GM12878 (cell line): Measurements from ENCODE around the gene USH2A.

Experiments
- EED ChIP-seq: sonication (generic); IDR thresholded peaks from 2 replicates; pipeline ENCODE4 v1.6.1; 2016; ENCODE audit warnings: antibody characterized with exemption, low read depth
- ESRRA ChIP-seq: IDR thresholded peaks from 2 replicates; pipeline ENCODE4 v1.6.1; 2012; ENCODE audit warnings: mild to moderate bottlenecking, low read length, improper control_type of control experiment
- FOS ChIP-seq: IDR thresholded peaks from 3 replicates; pipeline ENCODE4 v1.6.1; 2011; ENCODE audit warnings: borderline replicate concordance; ENCODE audit not compliant: insufficient read length; ENCODE audit errors: extremely low read depth
- PAX5 ChIP-seq: IDR thresholded peaks from 2 replicates; pipeline ENCODE4 v1.6.1; 2011; ENCODE audit warnings: low read depth, low read length, borderline replicate concordance
- POLR2AphosphoS5 ChIP-seq: IDR thresholded peaks from 2 replicates; pipeline ENCODE4 v1.6.1; 2011; ENCODE audit warnings: mild to moderate bottlenecking, low read length, inconsistent platforms
- RAD21 ChIP-seq: IDR thresholded peaks from 2 replicates; pipeline ENCODE4 v1.6.1; 2011; ENCODE audit warnings: mild to moderate bottlenecking, low read depth, low read length, moderate library complexity; ENCODE audit not compliant: insufficient read depth
- SMARCA5 ChIP-seq: fragments of 450-650 bp; IDR thresholded peaks from 2 replicates; pipeline ENCODE4 v1.6.1; 2017; ENCODE audit warnings: mild to moderate bottlenecking
- SP1 ChIP-seq: IDR thresholded peaks from one replicate; pipeline ENCODE4 v1.6.1; 2011; ENCODE audit warnings: low read depth, low read length
- TCF7 ChIP-seq: IDR thresholded peaks from 2 replicates; pipeline ENCODE4 v1.6.1; 2014; ENCODE audit warnings: antibody characterized with exemption, borderline replicate concordance
- YY1 ChIP-seq: IDR thresholded peaks from 2 replicates; pipeline ENCODE4 v1.6.1; 2011; ENCODE audit warnings: low read depth, mild to moderate bottlenecking, low read length
- ZNF384 ChIP-seq: IDR thresholded peaks from 2 replicates; pipeline ENCODE4 v1.6.1; 2012; ENCODE audit warnings: low read depth, mild to moderate bottlenecking, low read length, improper control_type of control experiment, borderline replicate concordance
- TF ChIP-seq, protein P1 (sequence below), 3 experiments: IDR thresholded peaks in 2 of 3; conservative IDR thresholded peaks in 1 of 3; 2 replicates each; pipeline ENCODE4 v1.5.1; 2011; ENCODE audit warnings: low read depth in 3 of 3, low read length in 3 of 3, mild to moderate bottlenecking in 3 of 3, control low read depth in 2 of 3, moderate library complexity in 2 of 3, inconsistent platforms in 1 of 3, mixed read lengths in 1 of 3; ENCODE audit not compliant: control insufficient read depth in 2 of 3, insufficient read depth in 1 of 3; ENCODE audit errors: extremely low read depth in 1 of 3
- TF ChIP-seq, protein P2 (sequence below): IDR thresholded peaks from 2 replicates; pipeline ENCODE4 v1.6.1; 2011; ENCODE audit warnings: low read depth, mild to moderate bottlenecking, low read length, moderate library complexity, borderline replicate concordance; ENCODE audit errors: extremely low read depth

DNA sequence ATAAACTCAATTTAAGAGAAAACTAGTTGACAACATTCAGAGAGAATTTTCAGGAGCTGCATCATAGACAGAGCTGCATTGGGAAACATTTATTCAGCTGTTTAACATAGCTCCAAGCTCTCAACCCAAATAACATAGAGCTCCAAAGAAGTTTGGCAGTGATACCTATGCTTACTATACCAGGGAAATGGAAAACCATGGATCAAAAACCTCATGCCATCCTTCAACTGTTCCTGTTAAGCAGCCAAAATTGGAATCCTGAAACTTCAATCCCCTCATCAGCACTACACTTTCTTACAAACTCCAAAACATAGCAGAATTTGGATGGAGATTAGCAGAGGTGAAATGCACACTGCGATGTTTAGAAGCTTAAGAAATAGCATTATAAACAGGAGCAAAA lies 164.4 kb downstream of the USH2A start:
- TF ChIP-seq TCF7 = no peak
- no peak for TF ChIP-seq POLR2AphosphoS5
- no peak for TF ChIP-seq ESRRA
- TF ChIP-seq, protein P1, sequence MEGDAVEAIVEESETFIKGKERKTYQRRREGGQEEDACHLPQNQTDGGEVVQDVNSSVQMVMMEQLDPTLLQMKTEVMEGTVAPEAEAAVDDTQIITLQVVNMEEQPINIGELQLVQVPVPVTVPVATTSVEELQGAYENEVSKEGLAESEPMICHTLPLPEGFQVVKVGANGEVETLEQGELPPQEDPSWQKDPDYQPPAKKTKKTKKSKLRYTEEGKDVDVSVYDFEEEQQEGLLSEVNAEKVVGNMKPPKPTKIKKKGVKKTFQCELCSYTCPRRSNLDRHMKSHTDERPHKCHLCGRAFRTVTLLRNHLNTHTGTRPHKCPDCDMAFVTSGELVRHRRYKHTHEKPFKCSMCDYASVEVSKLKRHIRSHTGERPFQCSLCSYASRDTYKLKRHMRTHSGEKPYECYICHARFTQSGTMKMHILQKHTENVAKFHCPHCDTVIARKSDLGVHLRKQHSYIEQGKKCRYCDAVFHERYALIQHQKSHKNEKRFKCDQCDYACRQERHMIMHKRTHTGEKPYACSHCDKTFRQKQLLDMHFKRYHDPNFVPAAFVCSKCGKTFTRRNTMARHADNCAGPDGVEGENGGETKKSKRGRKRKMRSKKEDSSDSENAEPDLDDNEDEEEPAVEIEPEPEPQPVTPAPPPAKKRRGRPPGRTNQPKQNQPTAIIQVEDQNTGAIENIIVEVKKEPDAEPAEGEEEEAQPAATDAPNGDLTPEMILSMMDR (IDR thresholded peaks at IDR 0.05 in 2 of 3, conservative IDR thresholded peaks at IDR 0.05 in 1 of 3; ENCODE audit: control insufficient read depth in 2 of 3, extremely low read depth in 1 of 3, insufficient read depth in 1 of 3, low read depth in 3 of 3, low read length in 3 of 3) = no peak
- no peak for TF ChIP-seq SP1
- no peak for TF ChIP-seq RAD21
- TF ChIP-seq, protein P2, sequence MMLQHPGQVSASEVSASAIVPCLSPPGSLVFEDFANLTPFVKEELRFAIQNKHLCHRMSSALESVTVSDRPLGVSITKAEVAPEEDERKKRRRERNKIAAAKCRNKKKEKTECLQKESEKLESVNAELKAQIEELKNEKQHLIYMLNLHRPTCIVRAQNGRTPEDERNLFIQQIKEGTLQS = no peak
- no peak for TF ChIP-seq FOS
- TF ChIP-seq PAX5 = no peak
- no peak for TF ChIP-seq SMARCA5
- no peak for TF ChIP-seq EED
- TF ChIP-seq YY1 = no peak
- TF ChIP-seq ZNF384 = no peak
